Measurements from ENCODE around the gene PANK3.

DNA sequence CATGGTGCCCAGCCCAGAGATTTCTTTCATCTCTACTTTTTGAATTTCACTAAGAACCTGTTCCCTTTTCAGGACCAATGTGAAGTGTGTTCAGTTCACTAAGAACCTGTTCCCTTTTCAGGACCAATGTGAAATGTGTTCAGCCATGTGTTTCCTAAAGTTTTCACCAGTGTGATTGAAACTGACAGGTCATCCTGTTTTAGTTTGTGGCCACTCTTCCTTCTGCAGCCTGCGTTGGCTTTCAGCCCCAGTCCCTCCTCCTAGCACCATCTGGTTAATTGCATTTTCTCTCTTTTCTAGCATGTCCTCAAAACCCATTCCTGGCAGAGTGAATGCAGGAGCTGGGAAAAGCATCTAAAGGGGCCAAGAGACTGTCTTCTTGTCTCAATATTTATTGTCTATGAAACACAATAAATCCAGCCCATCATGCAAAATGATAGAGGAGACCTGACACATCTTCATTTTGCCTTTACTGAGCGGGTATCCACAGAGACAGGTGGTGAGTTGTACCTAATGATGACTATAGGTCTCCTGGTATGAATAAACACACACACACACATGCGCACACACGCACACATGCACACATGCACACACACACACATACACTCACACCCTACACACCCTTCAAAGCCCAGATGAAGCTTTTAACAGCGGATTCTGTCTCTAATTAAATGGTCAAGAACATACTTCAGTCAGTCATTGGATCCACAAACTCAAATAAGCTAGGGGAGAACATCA is 6.1 kb upstream of the PANK3 start:
- TF ChIP-seq EP300 (conservative IDR thresholded peaks at IDR 0.05; ENCODE audit: poor library complexity, severe bottlenecking) (no peak), CTCF (IDR thresholded peaks at IDR 0.05; ENCODE audit: poor library complexity, severe bottlenecking) (no peak), SMC3 (conservative IDR thresholded peaks at IDR 0.05; ENCODE audit: poor library complexity) (no peak), POLR2AphosphoS5 (IDR thresholded peaks at IDR 0.05) (no peak)

Measured in neural cell (in vitro differentiated cells).